Brain pericyte (primary cell): ENCODE measurements around the gene ZDHHC13.

Source experiments
- DNase-seq: peaks from one replicate; pipeline ENCODE4 v3.0.0-alpha.2; 2012; ENCODE audit warnings: low read depth, low spot score

ZDHHC13 gene

DNA sequence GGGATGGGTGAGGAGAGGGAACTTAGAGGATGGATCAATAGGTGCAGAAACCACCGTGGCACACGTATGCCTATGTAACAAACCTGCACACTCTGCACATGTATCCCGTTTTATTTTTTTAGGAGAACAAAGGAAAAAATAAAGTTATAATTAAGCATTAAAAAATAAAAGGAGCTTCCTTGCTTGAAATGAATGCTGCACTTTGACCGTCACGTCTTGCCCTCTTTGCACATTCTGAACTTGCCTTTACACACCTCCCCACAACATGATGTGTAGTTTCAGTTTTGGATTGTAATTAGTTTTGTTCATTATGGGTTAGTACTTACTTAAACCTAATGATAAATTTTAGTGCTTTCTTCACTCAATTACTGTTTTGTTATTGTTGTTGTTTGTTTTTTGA is 87.9 kb downstream of the ZDHHC13 start:
- no peak for DNase-seq

DNA sequence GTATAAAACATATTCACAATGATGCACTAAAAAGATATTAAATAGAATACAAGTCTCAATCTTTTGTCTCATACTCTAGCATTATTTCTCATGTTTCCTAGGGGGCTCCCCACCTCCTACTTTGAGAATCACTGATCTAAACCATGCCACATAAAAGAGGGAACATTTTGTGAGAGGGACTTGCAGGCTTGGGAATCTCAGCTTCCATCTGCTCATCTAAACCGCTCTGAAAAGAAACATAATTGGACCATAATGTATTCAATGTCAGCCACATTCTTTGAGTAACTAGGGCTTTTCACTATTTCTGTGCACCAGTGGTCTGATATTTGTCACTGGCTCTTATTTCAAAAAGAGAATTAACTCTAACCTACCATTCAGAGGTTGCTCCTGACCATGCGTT is 91.2 kb downstream of the ZDHHC13 start:
- no peak for DNase-seq

DNA sequence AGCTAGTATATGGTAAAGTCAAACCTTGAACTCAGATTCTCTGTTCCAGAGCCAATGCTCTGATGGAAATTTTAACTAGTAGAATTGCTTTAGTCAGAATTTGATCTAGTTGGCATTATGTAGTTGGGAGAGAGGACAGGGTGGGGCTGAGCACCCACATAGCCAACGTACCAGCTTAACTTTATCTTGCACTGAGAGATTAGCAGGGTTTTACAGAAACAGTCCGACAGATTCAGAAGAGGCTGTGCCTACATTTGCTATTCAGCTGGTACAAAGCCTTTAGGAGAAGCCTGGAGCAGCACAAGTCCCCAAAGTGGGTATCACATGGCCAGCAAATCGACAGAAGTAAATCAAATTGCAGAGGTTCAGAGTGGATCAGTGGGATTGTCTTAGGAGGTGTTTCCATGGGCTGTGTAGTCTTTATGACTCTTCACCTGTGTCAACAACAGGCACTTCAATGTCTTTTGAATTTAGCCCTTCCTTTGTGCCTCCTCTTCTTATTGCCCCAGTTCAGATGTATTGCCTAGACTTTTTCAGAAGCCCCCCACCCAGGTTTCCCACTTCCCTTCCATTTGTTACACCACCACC is 92.1 kb downstream of the ZDHHC13 start:
- DNase-seq, result no peak

DNA sequence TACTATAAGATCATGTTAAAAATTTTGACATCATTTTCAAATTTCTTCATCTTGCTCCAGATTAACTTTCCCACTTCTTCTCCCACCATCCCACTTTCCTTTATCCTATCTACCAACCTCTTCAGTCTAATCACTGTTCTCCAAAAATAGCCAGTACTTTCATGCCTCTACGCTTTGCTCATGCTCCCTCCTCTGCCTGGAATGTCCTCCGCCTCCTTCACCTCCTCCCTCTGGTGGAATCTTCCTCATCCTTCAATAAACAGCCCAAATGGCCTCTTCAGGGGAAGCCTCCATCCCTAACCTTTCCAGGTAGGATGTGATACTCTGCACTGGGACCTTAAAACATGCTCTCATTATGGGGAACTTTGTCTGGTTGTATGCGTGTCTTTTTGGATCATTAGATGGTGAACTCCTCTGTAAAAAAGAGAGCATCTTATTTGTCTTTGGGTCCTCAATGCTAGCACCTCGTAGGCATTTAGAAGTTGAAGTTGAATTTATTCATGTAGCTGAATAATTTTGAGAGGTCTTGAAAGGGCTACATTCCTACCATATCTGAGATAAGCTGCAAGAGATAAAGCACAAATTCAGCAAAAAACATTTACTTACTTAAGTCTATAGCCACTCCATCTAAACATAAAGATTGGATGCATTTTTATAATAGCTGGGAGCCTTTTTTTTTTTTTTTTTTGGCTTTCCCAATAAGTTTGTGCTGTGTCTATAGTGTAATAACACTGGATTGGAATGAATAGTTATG is 92.8 kb downstream of the ZDHHC13 start:
- no peak for DNase-seq

- no peak for DNase-seq
These were observed 99.1 kb downstream of the ZDHHC13 start for GRCh38 chr11:19216021-19216420.

DNA sequence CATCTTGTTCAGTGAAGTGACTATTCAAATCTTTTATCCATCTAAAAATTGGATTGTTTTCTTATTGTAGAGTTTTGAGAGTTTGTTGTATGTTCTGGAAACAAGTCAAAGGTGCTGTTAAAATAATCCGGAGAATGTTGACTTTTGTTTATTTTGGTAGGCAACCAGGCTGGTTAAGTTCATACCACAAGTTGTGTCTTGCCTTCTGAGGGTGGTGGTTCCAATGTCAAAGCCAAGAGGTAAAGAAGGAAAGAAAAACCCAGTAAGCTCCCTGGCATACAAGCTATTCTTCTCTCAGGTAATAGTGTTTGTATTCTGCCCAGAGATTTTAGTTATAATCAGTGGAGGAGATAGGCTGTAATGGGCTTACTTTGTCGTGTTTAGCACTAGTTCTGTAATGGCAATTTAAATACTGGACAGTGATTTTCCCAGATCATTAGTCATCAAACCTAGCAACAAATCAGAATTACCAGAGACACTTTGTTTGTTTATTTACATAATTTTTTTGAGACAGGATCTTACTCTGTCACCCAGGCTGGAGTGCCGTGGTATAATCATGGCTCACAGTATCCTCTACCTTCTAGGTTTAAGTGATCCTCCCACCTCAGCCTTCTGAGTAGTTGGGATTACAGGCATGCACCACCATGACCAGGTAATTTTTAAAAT is 99.9 kb downstream of the ZDHHC13 start:
- DNase-seq, result no peak

DNA sequence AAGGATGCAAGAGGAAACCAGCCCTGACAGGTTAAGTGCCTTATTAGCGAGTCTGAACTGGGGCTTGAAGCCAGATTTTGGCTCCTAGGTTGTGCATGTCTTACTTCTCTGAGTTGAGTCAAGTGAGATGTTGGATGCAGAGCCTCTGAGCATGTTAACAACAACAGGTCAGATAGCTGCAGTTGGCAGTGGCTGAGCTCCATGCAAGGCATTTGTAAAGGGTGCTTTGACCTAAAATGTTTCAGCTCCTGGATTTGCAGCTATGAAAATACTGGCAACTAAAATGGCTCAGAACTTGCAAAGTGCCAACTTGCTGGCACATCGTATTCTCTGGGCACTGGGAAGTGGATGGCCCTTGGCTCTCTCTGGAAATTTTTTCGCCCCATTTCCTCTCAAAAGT is 101.2 kb downstream of the ZDHHC13 start:
- no peak for DNase-seq

- no peak for DNase-seq
These were observed 102.0 kb downstream of the ZDHHC13 start for GRCh38 chr11:19218786-19219460.

DNA sequence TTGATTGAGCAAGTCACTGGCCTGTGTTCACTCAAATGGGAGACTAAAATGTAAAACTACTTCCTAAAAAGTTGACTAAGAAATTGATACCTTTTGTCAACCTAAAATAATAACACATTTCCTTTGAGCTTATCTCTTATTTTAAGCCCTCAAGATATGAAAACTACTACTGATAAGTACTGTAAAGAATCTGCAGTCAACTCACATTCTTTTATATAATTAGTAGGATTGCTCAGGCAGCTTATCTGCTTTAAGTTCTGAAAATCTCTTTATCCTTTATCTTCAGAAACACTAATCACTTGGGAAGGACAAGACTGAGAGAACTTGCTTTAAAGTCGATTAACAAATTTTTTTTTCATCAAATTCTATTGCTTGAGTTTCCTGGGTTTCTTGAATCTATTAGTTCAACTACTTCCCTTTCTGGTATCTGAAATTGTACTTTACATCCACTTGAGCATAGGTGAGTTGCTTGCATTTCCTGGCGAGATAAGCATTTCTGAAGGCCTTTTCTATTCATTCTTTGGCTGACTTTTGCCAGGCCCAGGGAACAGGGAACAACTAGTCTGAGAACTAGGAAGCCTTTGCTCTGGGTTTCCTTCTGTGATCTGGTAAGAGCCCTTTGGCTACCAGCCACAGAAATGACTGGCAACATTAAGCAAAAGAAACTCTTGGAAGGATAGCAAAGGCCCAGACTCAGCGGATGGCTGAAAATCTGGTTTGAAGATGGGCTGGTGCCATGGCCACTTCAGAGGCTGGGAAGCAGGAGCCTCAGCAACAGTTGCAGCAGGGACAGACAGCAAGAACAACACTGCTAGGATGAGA is 104.1 kb downstream of the ZDHHC13 start:
- DNase-seq, result no peak

DNA sequence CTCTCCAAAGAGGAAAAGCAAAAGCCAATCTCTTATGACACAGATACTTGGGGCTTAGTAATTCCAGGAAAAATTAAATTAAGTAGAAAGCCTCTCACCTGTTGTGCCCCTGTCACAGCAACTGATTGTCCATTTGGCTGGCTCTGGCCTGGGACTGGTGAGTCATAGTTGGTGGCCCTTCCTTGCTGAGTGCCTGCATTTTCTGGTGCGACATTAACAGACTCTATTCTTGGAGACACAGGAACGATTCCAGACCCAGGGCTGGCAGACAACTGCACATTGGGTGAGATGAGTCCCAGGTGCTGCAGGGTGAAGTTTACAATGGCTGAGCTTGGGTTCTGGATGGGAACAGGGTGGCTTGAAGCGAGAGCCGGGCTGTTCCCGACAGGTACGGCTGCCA is 108.2 kb downstream of the ZDHHC13 start:
- no peak for DNase-seq

GRCh38 chr11:19225581-19225980 is 108.6 kb downstream of the ZDHHC13 start:
- no peak for DNase-seq
